GM23338 (cell line): ENCODE results near the gene KNTC1. TPM values are rescaled to one million over a fixed set of nuclear protein-coding genes. Genes with fewer than 3 reads are reported as not detected.
A peak's percentile ranks its signal among the peaks of the same experiment; 100 is the strongest.

Source experiments
- ATAC-seq: fragments of 200-7000 bp; cut with Tn5 transposase; 3 replicates; pipeline ENCODE4 v1.9.1; 2020
- DNase-seq: peaks from one replicate; pipeline ENCODE4 v3.0.0-alpha.2; 2015; ENCODE audit warnings: low spot score
- H2AFZ ChIP-seq: fragments of 200-600 bp; sonication (generic); 2 replicates; pipeline ENCODE4 v1.8.0; 2016; ENCODE audit warnings: antibody characterized with exemption, mild to moderate bottlenecking, moderate library complexity
- H3F3A ChIP-seq: fragments of 200-600 bp; sonication (generic); replicated peaks from 2 replicates; pipeline ENCODE4 v1.8.0; 2017; ENCODE audit warnings: antibody characterized with exemption, mixed run types, low read depth
- H3K27ac ChIP-seq: fragments of 200-600 bp; sonication (generic); 2 replicates; pipeline ENCODE4 v1.6.1; 2016; ENCODE audit warnings: low read depth
- H3K27me3 ChIP-seq: fragments of 200-600 bp; sonication (generic); 2 replicates; pipeline ENCODE4 v1.8.0; 2016; ENCODE audit warnings: mild to moderate bottlenecking, mixed run types, moderate library complexity; ENCODE audit not compliant: insufficient read depth
- H3K36me3 ChIP-seq: fragments of 200-600 bp; sonication (generic); 2 replicates; pipeline ENCODE4 v1.8.0; 2016; ENCODE audit warnings: mild to moderate bottlenecking; ENCODE audit not compliant: insufficient read depth
- H3K4me1 ChIP-seq: fragments of 200-600 bp; sonication (generic); 2 replicates; pipeline ENCODE4 v1.8.0; 2016; ENCODE audit warnings: mild to moderate bottlenecking, moderate library complexity; ENCODE audit not compliant: insufficient read depth
- H3K4me2 ChIP-seq: fragments of 200-600 bp; sonication (generic); 2 replicates; pipeline ENCODE4 v1.7.1; 2017; ENCODE audit warnings: mixed run types
- H3K4me3 ChIP-seq: fragments of 200-600 bp; sonication (generic); 2 replicates; pipeline ENCODE4 v1.6.1; 2016; ENCODE audit warnings: mixed run types
- H3K79me2 ChIP-seq: fragments of 200-600 bp; sonication (generic); replicated peaks from 2 replicates; pipeline ENCODE4 v1.8.0; 2017; ENCODE audit warnings: mild to moderate bottlenecking; ENCODE audit not compliant: insufficient read depth
- H3K9me2 ChIP-seq: fragments of 200-600 bp; sonication (generic); 2 replicates; pipeline ENCODE4 v1.8.0; 2017; ENCODE audit not compliant: insufficient read depth
- H4K20me1 ChIP-seq: fragments of 200-600 bp; sonication (generic); replicated peaks from 2 replicates; pipeline ENCODE4 v1.8.0; 2017; ENCODE audit warnings: mild to moderate bottlenecking; ENCODE audit not compliant: insufficient read depth
- H3K27ac Mint-ChIP-seq: 2 replicates; pipeline ENCODE4 v1.8.0; 2020; ENCODE audit warnings: inconsistent platforms, mild to moderate bottlenecking, moderate library complexity, mixed read lengths
- H3K27me3 Mint-ChIP-seq: 3 replicates; pipeline ENCODE4 v1.8.0; 2022; ENCODE audit warnings: low read depth, mild to moderate bottlenecking, moderate library complexity, mixed read lengths, inconsistent platforms; ENCODE audit not compliant: insufficient read depth, poor library complexity
- H3K36me3 Mint-ChIP-seq: 3 replicates; pipeline ENCODE4 v1.8.0; 2021; ENCODE audit warnings: low read depth, mild to moderate bottlenecking, inconsistent platforms, moderate library complexity, mixed read lengths
- H3K4me1 Mint-ChIP-seq: 3 replicates; pipeline ENCODE4 v1.8.0; 2020; ENCODE audit warnings: mild to moderate bottlenecking, inconsistent platforms, mixed read lengths
- H3K4me3 Mint-ChIP-seq: 3 replicates; pipeline ENCODE4 v1.8.0; 2021; ENCODE audit warnings: moderate library complexity, mild to moderate bottlenecking, inconsistent platforms, mixed read lengths
- H3K9me3 Mint-ChIP-seq: 3 replicates; pipeline ENCODE4 v1.8.0; 2020; ENCODE audit warnings: moderate library complexity, mild to moderate bottlenecking, inconsistent platforms, mixed read lengths
- ETS1 ChIP-seq: IDR thresholded peaks from 2 replicates; pipeline ENCODE4 v1.6.1; 2016; ENCODE audit warnings: antibody characterized with exemption
- POLR2AphosphoS5 ChIP-seq: IDR thresholded peaks from 2 replicates; pipeline ENCODE4 v1.6.1; 2016; ENCODE audit warnings: antibody characterized with exemption, low read depth
- REST ChIP-seq: IDR thresholded peaks from one replicate; pipeline ENCODE4 v1.6.1; 2018; ENCODE audit warnings: antibody characterized with exemption; ENCODE audit not compliant: unreplicated experiment
- STAT1 ChIP-seq: IDR thresholded peaks from one replicate; pipeline ENCODE4 v1.6.1; 2016; ENCODE audit warnings: antibody characterized with exemption; ENCODE audit not compliant: unreplicated experiment
- ZNF331 ChIP-seq: fragments of 250-450 bp; sonication (Bioruptor Pico); IDR thresholded peaks from 2 replicates; pipeline ENCODE4 v1.5.0; 2020; ENCODE audit warnings: low read depth, mild to moderate bottlenecking, moderate library complexity
- ZNF462 ChIP-seq: fragments of 250-450 bp; sonication (Bioruptor Pico); IDR thresholded peaks from 2 replicates; pipeline ENCODE4 v1.5.0; 2020; ENCODE audit warnings: mild to moderate bottlenecking, moderate library complexity
- polyA plus RNA-seq: library from polyadenylated mRNA; unstranded; fragments of >200 nt; fragmentation: Nextera tagmentation; extraction: Ambion mirVana; gene quantifications from 2 replicates; pipeline ENCODE4 v1.2.1, GENCODE V29; 2016
- total RNA-seq: library from RNA; depleted of rRNA; stranded (reverse); fragments of >200 nt; shearing (Covaris generic); gene quantifications from 2 replicates; pipeline ENCODE4 v1.2.3, GENCODE V29; 2014

Gene KNTC1
- total and polyA plus RNA-seq, 2 experiments from 2014 or later, result 55.2 to 98.0 TPM

GRCh38 chr12:122527478-122527944, 462 bp downstream of the KNTC1 start:
- no peaks in the 10 kb centered on the region for H3K9me2 ChIP-seq
- DNase-seq (peak; percentile 51), ATAC-seq (peak; percentile 8)
- no peaks in the 10 kb centered on the region for H3K27me3 ChIP-seq
- peak overlapping the region; percentile 82 for H3K4me2 ChIP-seq
- peaks cover 30% of the 10 kb centered on the region; the same call in 1 of the 2 replicates for H3K36me3 ChIP-seq
- H3K4me3 ChIP-seq, result peak overlapping the region; percentile 61
- H3F3A ChIP-seq, result no peaks in the 10 kb centered on the region
- peaks cover 32% of the 10 kb centered on the region for H4K20me1 ChIP-seq
- H3K27me3 Mint-ChIP-seq, result no peaks in the 10 kb centered on the region
- no peaks in the 10 kb centered on the region for H3K9me3 Mint-ChIP-seq
- H3K4me1 Mint-ChIP-seq, result peaks cover 15% of the 10 kb centered on the region
- no peak overlapping the region for H3K4me3 Mint-ChIP-seq
- peaks cover 51% of the 10 kb centered on the region for H3K36me3 Mint-ChIP-seq
- no peak overlapping the region for H3K27ac Mint-ChIP-seq
- H3K79me2 ChIP-seq, result peaks cover 88% of the 10 kb centered on the region
- peaks cover 23% of the 10 kb centered on the region for H3K4me1 ChIP-seq
- TF ChIP-seq ZNF462 (no peak), ZNF331 (CRISPR knock-in tag) (no peak), STAT1 (no peak), POLR2AphosphoS5 (no peak), ETS1 (no peak), REST (no peak)
- peak overlapping the region; percentile 86 for H3K27ac ChIP-seq
- H2AFZ ChIP-seq, result no peak overlapping the region
